Ammon's horn (tissue), 1 donor: ENCODE results near the gene NLRC5.

Experiments used
- DNase-seq: peaks from one replicate; pipeline ENCODE4 v3.0.0-alpha.2; 2016; ENCODE audit warnings: low spot score

Gene NLRC5

DNA sequence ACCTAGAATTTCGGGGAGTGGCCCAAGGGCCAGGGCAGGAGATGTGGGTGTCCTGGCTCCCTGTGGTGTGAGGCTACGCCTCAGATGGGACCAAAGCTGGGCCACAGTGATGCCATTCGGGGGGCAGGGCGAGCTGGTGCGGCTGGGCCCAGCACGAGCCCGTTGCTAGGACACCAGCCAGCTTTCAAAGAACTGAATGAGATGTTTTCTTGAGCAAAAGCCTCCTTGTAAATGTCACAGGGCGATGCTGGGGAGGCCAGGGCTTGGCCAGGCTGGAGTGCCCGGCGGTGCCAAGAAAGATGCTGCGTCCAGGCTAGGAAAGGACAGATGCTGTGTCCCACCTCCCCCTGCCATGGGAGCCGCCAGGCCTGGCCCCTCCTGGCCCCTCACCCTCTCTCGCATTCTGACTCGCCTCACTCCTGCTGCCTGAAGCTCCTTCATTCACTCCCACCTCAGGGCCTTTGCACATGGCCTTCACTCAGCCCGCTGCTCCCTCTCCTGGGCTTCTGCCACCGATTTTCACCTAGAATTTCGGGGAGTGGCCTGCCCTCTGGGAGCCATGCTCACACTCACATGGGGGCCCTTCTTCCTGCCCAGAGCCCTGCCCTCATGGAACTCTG lies 142.1 kb downstream of the NLRC5 start:
- DNase-seq: peak; percentile 94

DNA sequence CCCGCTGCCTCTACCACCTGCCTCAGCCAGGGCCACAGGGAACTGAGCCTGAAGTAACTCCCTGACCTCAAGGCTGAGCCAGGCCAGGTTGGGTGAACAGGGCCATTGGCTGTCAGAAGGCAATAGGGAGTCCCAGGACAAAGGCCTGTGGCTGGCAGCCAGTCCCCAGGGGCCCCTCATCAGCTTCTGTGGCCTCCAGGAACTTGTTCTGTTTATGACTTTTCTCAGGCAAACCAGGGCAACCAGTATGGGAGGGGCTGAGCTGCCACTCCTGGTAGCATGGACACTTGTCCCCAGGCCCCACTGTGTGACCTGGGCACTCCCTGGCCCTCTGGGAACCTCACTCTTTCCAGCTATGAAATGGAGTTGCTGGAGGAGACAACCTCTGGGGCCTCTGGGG lies 143.1 kb downstream of the NLRC5 start:
- no peak for DNase-seq

GRCh38 chr16:57133031-57133430 lies 143.7 kb downstream of the NLRC5 start:
- DNase-seq: no peak
